H1 (cell line): ENCODE results near the gene SV2A. TPM values are rescaled to one million over a fixed set of nuclear protein-coding genes. Genes with fewer than 3 reads are reported as not detected.

Experiments
- CTCF ChIA-PET: fragments of 300-600 bp; sonication (Branson Sonifier 250); formaldehyde crosslinking; loops from one replicate; lab custom pipeline; 2021; ENCODE audit not compliant: partially characterized antibody; lab: Charles Lee
- POLR2A ChIA-PET: fragments of 300-600 bp; sonication (Branson Sonifier 250); formaldehyde crosslinking; loops from one replicate; lab custom pipeline; 2021; ENCODE audit warnings: inconsistent platforms; ENCODE audit not compliant: partially characterized antibody; lab: Charles Lee
- DNase-seq, 2 experiments: peaks; one replicate each; pipeline versions ENCODE4 v3.0.0 to v3.0.0-alpha.2; 2010 to 2022; ENCODE audit warnings: low spot score in 2 of 2, low read depth in 1 of 2, mixed read lengths in 1 of 2
- FAIRE-seq: peaks from 2 replicates; lab custom pipeline; 2011; peaks lifted over from hg19 to GRCh38; lab: Jason Lieb, UNC
- H2AFZ ChIP-seq: 2 replicates; pipeline ENCODE4 v1.8.1; 2012; ENCODE audit warnings: low read length, inconsistent platforms
- H2AK5ac ChIP-seq: 2 replicates; pipeline ENCODE4 v1.6.1; 2013; ENCODE audit warnings: low read depth, low read length
- H2BK120ac ChIP-seq: replicated peaks from 2 replicates; pipeline ENCODE3; 2013; ENCODE audit warnings: low read depth, low read length, inconsistent platforms
- H2BK12ac ChIP-seq: 2 replicates; pipeline ENCODE4 v1.6.1; 2013; ENCODE audit warnings: low read depth, low read length
- H2BK15ac ChIP-seq: 2 replicates; pipeline ENCODE4 v1.6.1; 2013; ENCODE audit warnings: low read length
- H2BK20ac ChIP-seq: 2 replicates; pipeline ENCODE4 v1.6.1; 2013; ENCODE audit warnings: low read length
- H2BK5ac ChIP-seq: 2 replicates; pipeline ENCODE4 v1.6.1; 2013; ENCODE audit warnings: low read depth, low read length
- H3K14ac ChIP-seq: 2 replicates; pipeline ENCODE4 v1.6.1; 2013; ENCODE audit warnings: inconsistent platforms; ENCODE audit not compliant: insufficient read length
- H3K18ac ChIP-seq: 2 replicates; pipeline ENCODE4 v1.6.1; 2013; ENCODE audit warnings: low read length; ENCODE audit errors: extremely low read depth
- H3K23ac ChIP-seq: 2 replicates; pipeline ENCODE4 v1.6.1; 2013; ENCODE audit warnings: inconsistent platforms; ENCODE audit not compliant: insufficient read length
- H3K23me2 ChIP-seq: 2 replicates; pipeline ENCODE4 v1.6.1; 2013; ENCODE audit warnings: low read depth, low read length
- H3K27ac ChIP-seq: 2 replicates; pipeline ENCODE4 v1.6.1; 2011; ENCODE audit warnings: low read depth, low read length, inconsistent platforms
- H3K27me3 ChIP-seq, 4 experiments: replicated peaks in 1 of 4; 1 replicate in 1 of 4; 2 replicates in 3 of 4; pipeline versions ENCODE4 v1.6.1 to v1.8.1; 2011 to 2013; ENCODE audit warnings: low read length in 3 of 4, mild to moderate bottlenecking in 3 of 4, inconsistent platforms in 2 of 4, mixed read lengths in 2 of 4, moderate library complexity in 1 of 4; ENCODE audit not compliant: control insufficient read depth in 3 of 4, insufficient read depth in 3 of 4; ENCODE audit errors: extremely low read depth in 1 of 4
- H3K36me3 ChIP-seq, 4 experiments: 2 replicates each; pipeline versions ENCODE4 v1.6.1 to v1.8.1; 2011 to 2013; ENCODE audit warnings: mild to moderate bottlenecking in 4 of 4, low read length in 3 of 4, moderate library complexity in 2 of 4, control low read depth in 1 of 4, inconsistent platforms in 1 of 4; ENCODE audit not compliant: insufficient read depth in 4 of 4, control insufficient read depth in 2 of 4
- H3K4ac ChIP-seq: replicated peaks from 2 replicates; pipeline ENCODE3; 2013; ENCODE audit warnings: low read length, low read depth, mixed read lengths, inconsistent platforms; ENCODE audit not compliant: insufficient read length
- H3K4me1 ChIP-seq, 4 experiments: replicated peaks in 1 of 4; 1 replicate in 1 of 4; 2 replicates in 3 of 4; pipeline versions ENCODE4 v1.6.1 to v1.8.1; 2011 to 2013; ENCODE audit warnings: low read length in 3 of 4, inconsistent platforms in 2 of 4, mixed read lengths in 1 of 4; ENCODE audit not compliant: insufficient read depth in 4 of 4, control insufficient read depth in 3 of 4
- H3K4me2 ChIP-seq, 2 experiments: 2 replicates each; pipeline versions ENCODE4 v1.6.1 to v1.8.1; 2011 to 2013; ENCODE audit warnings: low read depth in 2 of 2, low read length in 2 of 2, control low read depth in 1 of 2, inconsistent platforms in 1 of 2, mild to moderate bottlenecking in 1 of 2; ENCODE audit not compliant: insufficient read depth in 1 of 2
- H3K4me3 ChIP-seq, 4 experiments: fragments of 200-600, 300-600 bp in 1 of 4; sonication (generic), shearing (Covaris generic), sonication (Bioruptor Twin) in 1 of 4; 2 replicates each; pipeline versions ENCODE4 v1.5.1 to v1.8.1; 2011 to 2016; ENCODE audit warnings: low read length in 4 of 4, low read depth in 3 of 4, control low read depth in 2 of 4, inconsistent platforms in 2 of 4, mild to moderate bottlenecking in 2 of 4, mixed read lengths in 1 of 4, moderate library complexity in 1 of 4; ENCODE audit not compliant: insufficient read depth in 2 of 4; ENCODE audit errors: extremely low read depth in 1 of 4
- H3K56ac ChIP-seq: replicated peaks from 2 replicates; pipeline ENCODE3; 2013; ENCODE audit warnings: low read depth, mild to moderate bottlenecking, mixed read lengths, low read length, inconsistent platforms; ENCODE audit not compliant: insufficient read length
- H3K79me1 ChIP-seq: 2 replicates; pipeline ENCODE4 v1.6.1; 2013; ENCODE audit warnings: low read depth, low read length, control low read depth
- H3K79me2 ChIP-seq, 2 experiments: 2 replicates each; pipeline versions ENCODE4 v1.6.1 to v1.8.1; 2012 to 2013; ENCODE audit warnings: low read length in 2 of 2, mild to moderate bottlenecking in 2 of 2, inconsistent platforms in 1 of 2; ENCODE audit not compliant: insufficient read depth in 2 of 2, control insufficient read depth in 1 of 2
- H3K9ac ChIP-seq, 4 experiments: replicated peaks in 1 of 4; 1 replicate in 1 of 4; 2 replicates in 3 of 4; pipeline versions ENCODE4 v1.6.1 to v1.8.1; 2011 to 2013; ENCODE audit warnings: low read depth in 3 of 4, low read length in 3 of 4, control low read depth in 2 of 4, mild to moderate bottlenecking in 2 of 4, moderate library complexity in 2 of 4, inconsistent platforms in 1 of 4; ENCODE audit errors: extremely low read depth in 1 of 4
- H3K9me3 ChIP-seq, 2 experiments: 2 replicates each; pipeline versions ENCODE4 v1.6.1 to v1.8.1; 2012 to 2013; ENCODE audit warnings: mild to moderate bottlenecking in 2 of 2, moderate library complexity in 2 of 2, control low read depth in 1 of 2, inconsistent platforms in 1 of 2, low read depth in 1 of 2, low read length in 1 of 2, mixed read lengths in 1 of 2; ENCODE audit not compliant: insufficient read depth in 2 of 2
- H4K20me1 ChIP-seq, 2 experiments: replicated peaks in 1 of 2; 2 replicates each; pipeline versions ENCODE3 to v1.8.1; 2011 to 2013; ENCODE audit warnings: inconsistent platforms in 2 of 2, low read length in 2 of 2, mild to moderate bottlenecking in 1 of 2; ENCODE audit not compliant: insufficient read depth in 2 of 2, control insufficient read depth in 1 of 2
- H4K5ac ChIP-seq: 2 replicates; pipeline ENCODE4 v1.6.1; 2013; ENCODE audit warnings: low read length, low read depth, mixed read lengths, inconsistent platforms; ENCODE audit not compliant: insufficient read length
- H4K8ac ChIP-seq: 2 replicates; pipeline ENCODE4 v1.8.0; 2013; ENCODE audit warnings: mild to moderate bottlenecking, moderate library complexity, low read length, inconsistent platforms; ENCODE audit not compliant: insufficient read depth; ENCODE audit errors: extremely low read depth
- H4K91ac ChIP-seq: replicated peaks from 2 replicates; pipeline ENCODE3; 2013; ENCODE audit warnings: low read length, mixed read lengths, inconsistent platforms; ENCODE audit not compliant: insufficient read length
- EZH2 ChIP-seq: fragments of 200-600 bp; sonication (generic); IDR thresholded peaks from 2 replicates; pipeline ENCODE4 v1.7.1; 2012; ENCODE audit warnings: low read depth, mild to moderate bottlenecking, moderate library complexity, low read length, inconsistent platforms; ENCODE audit not compliant: severe bottlenecking
- TAF7 ChIP-seq: optimal IDR thresholded peaks from 2 replicates; pipeline ENCODE3; 2011; ENCODE audit warnings: low read depth, mild to moderate bottlenecking, inconsistent platforms, low read length, moderate library complexity, borderline replicate concordance
- WGBS, 2 experiments: shearing (Covaris generic) in 1 of 2; methylation state at CpG; one replicate each; pipeline versions ENCODE4 v1.1.6 to v1.1.7; 2013 to 2015; ENCODE audit warnings: low lambda C conversion rate in 2 of 2, mixed read lengths in 2 of 2, inconsistent platforms in 1 of 2, low coverage in 1 of 2, missing lambda C conversion rate in 1 of 2; ENCODE audit not compliant: insufficient replicate concordance in 2 of 2, insufficient coverage in 1 of 2, insufficient read length in 1 of 2; ENCODE audit errors: extremely low coverage in 1 of 2, missing lambda C conversion rate in 1 of 2; 5-methylcytosine and 5-hydroxymethylcytosine counted together
- polyA plus RNA-seq, 7 experiments: library from polyadenylated mRNA; depleted of rRNA in 3 of 7; stranded (reverse) in 5 of 7; unstranded in 2 of 7; fragments of >200 nt in 5 of 7; fragments of 200-250 nt in 2 of 7; gene quantifications; 1 replicate in 5 of 7; 2 replicates in 1 of 7; 4 replicates in 1 of 7; pipeline versions ENCODE4 v1.2.1 to v1.2.3, GENCODE V29; 2011 to 2013; ENCODE audit warnings: missing spikeins in 2 of 7, mixed read lengths in 2 of 7
- total RNA-seq: library from RNA; stranded (reverse); fragmentation: NEBNext Ultra II Directional; extraction: Animal tissue kit (Norgen Biotek cat#: 25700); gene quantifications from 2 replicates; pipeline ENCODE4 v1.2.1, GENCODE V29; 2021

SV2A gene
- total and polyA plus RNA-seq, 2 of the 8 experiments (the other 6 are each of a cell fraction or from before 2014, with no cell fraction given): 41.8 to 51.8 TPM

GRCh38 chr1:149934356-149934755 lies 16.7 kb upstream of the SV2A start:
- CTCF ChIA-PET: interaction anchor here (1.4 kb wide), 2 partner anchors 8 to 27 kb away, joined by 3 to 4 read pairs; no protein-coding TSS in a partner anchor
- H3K56ac ChIP-seq: no peak overlapping the region
- H4K5ac ChIP-seq: no peak overlapping the region
- no peak overlapping the region for H3K14ac ChIP-seq
- H3K23ac ChIP-seq: no peak overlapping the region
- H3K4me3 ChIP-seq: no peak overlapping the region
- no peak overlapping the region for H2BK120ac ChIP-seq
- no peak overlapping the region for H2BK12ac ChIP-seq
- POLR2A ChIA-PET: interaction anchor here (3.7 kb wide), 1 partner anchor 47 kb away, joined by 20 read pairs; a partner anchor contains a TSS
- DNase-seq (no peak), FAIRE-seq (no peak)
- no peak overlapping the region for H3K27ac ChIP-seq
- H3K4me1 ChIP-seq: peaks cover 5 to 16% (median 11%) of the 10 kb centered on the region in 4 experiments; a peak in 6 of 7 replicates
- no peaks in the 10 kb centered on the region for H3K79me2 ChIP-seq
- no peak overlapping the region for H2AK5ac ChIP-seq
- H3K27me3 ChIP-seq: no peaks in the 10 kb centered on the region
- no peak overlapping the region for H3K4me2 ChIP-seq
- no peak overlapping the region for H2AFZ ChIP-seq
- no peaks in the 10 kb centered on the region for H3K9me3 ChIP-seq
- H3K4ac ChIP-seq: no peak overlapping the region
- H2BK5ac ChIP-seq: no peak overlapping the region
- H2BK20ac ChIP-seq: no peak overlapping the region
- TF ChIP-seq TAF7: no peak
- TF ChIP-seq EZH2: no peak
- H3K23me2 ChIP-seq: peaks cover 2% of the 10 kb centered on the region; the same call in 1 of the 2 replicates
- H3K36me3 ChIP-seq: no peaks in the 10 kb centered on the region
- no peaks in the 10 kb centered on the region for H4K20me1 ChIP-seq
- H3K18ac ChIP-seq: no peak overlapping the region
- H3K79me1 ChIP-seq: no peaks in the 10 kb centered on the region
- no peak overlapping the region for H4K8ac ChIP-seq
- no peak overlapping the region for H4K91ac ChIP-seq
- H3K9ac ChIP-seq: no peak overlapping the region
- H2BK15ac ChIP-seq: peak overlapping the region; percentile 90; the same call in 1 of the 2 replicates
- WGBS, 2 experiments: 85% methylated on average over 2 of the region's 2 CpGs; no CpG with 5 or more reads in 1 of the 2 experiments
